ENCODE results near the gene BAD.

BAD gene

GRCh38 chr11:64275031-64275800 lies 9.2 kb downstream of the BAD start:
- DNase-seq: no peak

DNA sequence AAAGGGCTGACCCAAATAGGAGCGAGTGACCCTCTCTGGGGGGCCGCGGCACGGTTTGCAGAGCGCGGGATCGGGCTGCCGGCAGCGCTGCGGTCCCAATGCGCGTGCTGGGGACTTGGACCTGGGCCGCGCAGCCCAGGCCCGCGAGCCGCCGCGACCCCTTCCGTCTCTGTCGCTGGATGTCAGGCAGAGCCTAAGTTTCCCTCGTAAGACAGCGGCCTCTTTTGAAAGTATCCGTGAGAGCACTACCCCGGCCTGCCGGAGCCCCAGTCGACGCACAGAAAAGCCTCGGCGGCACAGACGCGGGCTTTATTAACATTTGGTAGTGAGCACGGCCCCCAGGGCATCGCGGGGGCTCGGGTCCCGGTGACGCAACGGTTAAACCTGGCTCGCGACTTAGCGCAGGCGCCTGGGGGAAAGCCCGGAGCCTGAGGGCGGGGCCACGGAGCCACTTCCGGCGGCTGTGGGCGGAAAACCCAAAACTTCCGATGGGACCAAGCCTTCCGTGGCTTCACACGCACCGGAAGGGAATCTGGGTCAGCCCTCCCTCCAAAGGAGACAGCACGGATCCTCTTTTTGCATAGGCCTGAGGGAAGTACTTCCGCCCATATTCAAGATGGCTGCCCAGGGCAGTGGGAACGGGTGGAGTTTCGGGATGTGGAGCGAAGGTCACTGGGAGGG lies 14.8 kb downstream of the BAD start:
- peak; percentile 100 for DNase-seq

GRCh38 chr11:64268893-64269539 lies 15.4 kb downstream of the BAD start:
- peak; percentile 24 for DNase-seq

DNA sequence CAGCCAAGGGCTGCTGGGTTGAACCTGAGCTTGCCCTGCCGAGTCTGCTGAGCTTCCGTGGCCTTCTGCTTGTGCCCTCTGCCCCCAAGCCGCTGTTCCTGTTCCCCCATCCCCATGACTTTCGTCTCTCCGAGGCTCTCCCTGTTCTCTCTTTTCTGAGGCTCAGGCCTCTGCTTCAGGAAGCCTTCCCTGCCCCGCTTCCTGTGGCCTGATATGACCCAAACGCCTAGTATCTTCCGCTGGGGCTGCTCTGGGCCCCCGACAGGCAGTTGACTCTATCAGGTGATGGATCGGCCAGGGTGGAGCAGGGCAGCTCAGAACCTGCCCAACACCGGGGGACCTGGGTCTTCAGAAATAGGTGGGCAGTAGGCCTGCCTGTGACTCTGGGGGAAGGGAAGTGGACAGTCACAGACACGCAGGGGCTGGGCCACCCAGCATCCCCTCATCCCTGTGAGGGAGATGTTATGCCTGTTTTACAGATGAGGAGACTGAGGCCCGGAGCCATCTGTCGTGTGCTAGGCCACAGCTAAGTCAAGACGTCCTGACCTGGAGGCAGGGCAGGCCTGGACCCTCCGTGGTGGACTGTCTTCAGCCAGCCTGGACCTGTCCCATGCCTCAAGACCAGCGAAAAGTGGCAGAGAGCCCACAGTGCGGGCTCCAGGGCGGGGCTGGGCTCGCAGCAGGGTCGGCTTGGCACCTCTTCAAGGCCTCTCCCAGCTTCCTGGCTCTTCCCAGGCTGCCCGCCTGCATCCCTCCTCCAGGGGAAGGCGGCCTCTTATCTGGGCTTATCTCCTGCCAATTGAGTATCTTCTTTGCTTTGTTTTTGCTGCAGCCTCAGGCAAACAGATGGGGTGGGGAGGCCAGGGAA lies 16.2 kb downstream of the BAD start:
- DNase-seq: peak; percentile 31

GRCh38 chr11:64267207-64267945 lies 17.1 kb downstream of the BAD start:
- no peak for DNase-seq

GRCh38 chr11:64266339-64266738 lies 18.1 kb downstream of the BAD start:
- no peak for DNase-seq

GRCh38 chr11:64265176-64266160 lies 19.0 kb downstream of the BAD start:
- no peak for DNase-seq

DNA sequence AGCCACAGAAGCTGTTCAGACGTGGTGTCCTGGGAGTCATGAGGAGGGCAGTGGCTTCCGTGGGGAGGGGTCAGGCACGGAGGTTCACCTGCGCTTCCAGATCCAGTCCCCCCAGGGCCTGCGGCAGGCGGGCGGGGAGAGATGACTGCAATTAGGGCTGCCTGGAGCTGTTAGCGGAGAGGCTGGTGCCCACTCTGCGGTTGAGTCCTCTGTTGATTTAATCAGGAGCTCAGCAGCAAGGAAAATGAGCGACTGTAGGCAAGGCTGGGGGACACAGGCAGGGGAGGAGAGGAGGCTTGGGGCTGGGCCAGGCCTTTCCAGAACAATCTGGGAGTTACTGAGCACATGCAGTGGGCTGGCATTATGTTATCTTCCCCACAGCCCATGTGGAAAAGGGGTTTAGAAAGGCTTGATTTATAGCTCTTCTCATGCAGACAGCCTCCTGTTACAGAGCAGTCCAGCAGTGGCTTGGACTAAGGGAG lies 20.1 kb downstream of the BAD start:
- no peak for DNase-seq

GRCh38 chr11:64263947-64264317 lies 20.5 kb downstream of the BAD start:
- no peak for DNase-seq

- no peak for DNase-seq
Observed at GRCh38 chr11:64263021-64263946, 21.2 kb downstream of the BAD start.

GRCh38 chr11:64262271-64263002 lies 22.0 kb downstream of the BAD start:
- no peak for DNase-seq

DNA sequence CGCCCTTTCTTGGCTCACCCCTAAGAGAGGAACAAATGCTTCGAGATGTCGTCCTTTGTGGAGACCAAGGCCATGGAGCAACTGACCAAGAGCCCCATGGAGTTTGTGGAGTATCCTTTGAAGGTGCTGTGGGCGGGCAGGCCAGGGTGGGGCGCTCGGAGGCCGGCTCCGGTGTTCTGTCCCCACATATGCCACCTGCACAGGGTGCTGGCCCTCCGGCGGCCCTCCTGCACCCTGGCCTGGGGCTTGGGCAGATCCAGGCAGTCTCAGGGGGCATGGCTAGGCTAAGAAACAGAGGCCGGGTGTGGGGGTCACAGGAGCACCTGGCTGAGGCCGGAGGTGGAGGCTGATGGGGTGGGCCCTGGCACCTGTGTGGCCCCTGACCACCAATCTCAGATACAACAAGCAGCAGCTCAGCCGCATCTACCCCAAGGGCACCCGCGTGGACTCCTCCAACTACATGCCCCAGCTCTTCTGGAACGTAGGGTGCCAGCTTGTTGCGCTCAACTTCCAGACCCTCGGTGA lies 22.8 kb downstream of the BAD start:
- DNase-seq: no peak

DNA sequence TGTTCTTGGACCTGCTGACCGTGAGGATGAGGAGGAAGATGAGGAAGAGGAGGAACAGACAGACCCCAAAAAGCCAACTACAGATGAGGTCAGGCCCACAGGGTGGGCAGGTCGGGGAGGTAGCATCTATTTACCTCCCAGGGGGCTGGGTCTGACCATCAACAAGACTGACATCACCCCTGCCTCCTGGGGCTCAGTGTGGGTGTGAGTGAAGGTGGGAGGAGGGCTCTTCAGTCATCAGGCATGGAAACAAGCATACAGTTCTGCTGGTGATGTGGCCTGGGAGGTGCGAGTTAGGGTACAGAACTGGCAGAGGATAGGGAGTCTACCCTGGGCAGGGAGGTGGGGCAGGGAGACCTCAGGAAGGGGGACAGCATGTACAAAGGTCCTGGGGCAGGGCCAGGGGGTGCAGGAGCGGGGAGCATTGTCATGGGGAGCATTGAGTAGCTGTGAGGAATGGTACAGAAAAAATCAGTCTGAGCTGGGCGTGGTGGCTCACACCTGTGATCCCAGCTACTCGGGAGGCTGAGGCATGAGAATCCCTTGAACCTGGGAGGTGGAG lies 24.2 kb downstream of the BAD start:
- no peak for DNase-seq

GRCh38 chr11:64259533-64260067 lies 24.9 kb downstream of the BAD start:
- no peak for DNase-seq

DNA sequence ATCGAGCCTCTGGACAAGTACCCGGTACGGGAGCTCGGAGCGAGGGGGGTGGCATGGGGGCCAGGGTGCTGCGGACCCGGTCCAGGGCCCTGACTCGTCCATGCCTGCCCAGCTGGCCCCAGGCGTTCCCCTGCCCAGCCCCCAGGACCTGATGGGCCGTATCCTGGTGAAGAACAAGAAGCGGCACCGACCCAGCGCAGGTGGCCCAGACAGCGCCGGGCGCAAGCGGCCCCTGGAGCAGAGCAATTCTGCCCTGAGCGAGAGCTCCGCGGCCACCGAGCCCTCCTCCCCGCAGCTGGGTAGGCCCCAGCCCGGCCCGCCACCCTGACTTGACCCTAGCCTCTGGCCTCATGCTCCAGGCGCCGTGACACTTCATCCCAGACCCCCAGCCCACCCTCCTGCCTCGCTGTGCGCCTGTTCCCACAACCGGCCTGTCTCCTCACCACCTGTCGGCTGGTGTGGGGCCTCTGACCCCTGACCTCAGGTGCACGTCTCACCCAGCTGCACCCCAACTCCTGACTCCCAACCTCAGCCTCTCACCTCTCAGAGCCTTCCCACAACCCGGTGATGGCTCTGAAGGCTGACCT lies 25.4 kb downstream of the BAD start:
- DNase-seq: no peak

DNA sequence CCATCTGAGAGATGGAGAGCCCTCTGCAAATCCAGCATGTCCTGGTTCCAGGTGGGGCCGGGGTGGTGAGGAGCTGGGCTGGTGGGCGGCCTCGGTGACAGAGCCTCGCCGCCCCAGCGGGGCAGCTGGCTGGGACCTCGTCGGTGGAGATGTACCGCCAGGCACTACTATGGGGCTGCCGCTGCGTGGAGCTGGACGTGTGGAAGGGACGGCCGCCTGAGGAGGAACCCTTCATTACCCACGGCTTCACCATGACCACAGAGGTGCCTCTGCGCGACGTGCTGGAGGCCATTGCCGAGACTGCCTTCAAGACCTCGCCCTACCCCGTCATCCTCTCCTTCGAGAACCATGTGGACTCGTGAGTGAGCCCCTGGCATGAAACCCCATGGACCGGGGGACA lies 26.1 kb downstream of the BAD start:
- DNase-seq: no peak

- DNase-seq: no peak
Observed at GRCh38 chr11:64256300-64256699, 28.2 kb downstream of the BAD start.
